Liver (tissue), 3 donors: ENCODE measurements around the gene RAB34.

ENCODE experiments used
- ATF3 ChIP-seq: IDR thresholded peaks from 2 replicates; pipeline ENCODE4 v1.6.1; 2016; ENCODE audit warnings: antibody characterized with exemption
- CTCF ChIP-seq: fragments of 150-350 bp; IDR thresholded peaks from 2 replicates; pipeline ENCODE4 v1.5.1; 2017; ENCODE audit warnings: improper control_type of control experiment, low read depth, low read length; ENCODE audit not compliant: missing input control
- FOXA2 ChIP-seq: IDR thresholded peaks from 2 replicates; pipeline ENCODE4 v1.6.1; 2016; ENCODE audit warnings: antibody characterized with exemption
- GABPA ChIP-seq, 2 donors: IDR thresholded peaks in 1 of 2; conservative IDR thresholded peaks in 1 of 2; 2 replicates each; pipeline ENCODE4 v1.6.1; 2016; ENCODE audit warnings: antibody characterized with exemption in 2 of 2, mild to moderate bottlenecking in 1 of 2, moderate library complexity in 1 of 2
- HNF4G ChIP-seq: IDR thresholded peaks from 2 replicates; pipeline ENCODE4 v1.6.1; 2016; ENCODE audit warnings: antibody characterized with exemption
- JUND ChIP-seq, 2 donors: IDR thresholded peaks; 2 replicates each; pipeline ENCODE4 v1.6.1; 2016; ENCODE audit warnings: antibody characterized with exemption in 2 of 2
- MAX ChIP-seq: IDR thresholded peaks from 2 replicates; pipeline ENCODE4 v1.6.1; 2016; ENCODE audit warnings: antibody characterized with exemption
- RAD21 ChIP-seq, 2 donors: IDR thresholded peaks; 2 replicates each; pipeline ENCODE4 v1.6.1; 2016; ENCODE audit warnings: antibody characterized with exemption in 2 of 2, mild to moderate bottlenecking in 2 of 2
- REST ChIP-seq: IDR thresholded peaks from 2 replicates; pipeline ENCODE4 v1.6.1; 2016; ENCODE audit warnings: antibody characterized with exemption, mild to moderate bottlenecking
- SP1 ChIP-seq: IDR thresholded peaks from 2 replicates; pipeline ENCODE4 v1.6.1; 2018; ENCODE audit warnings: antibody characterized with exemption, mild to moderate bottlenecking
- TAF1 ChIP-seq: conservative IDR thresholded peaks from 2 replicates; pipeline ENCODE4 v1.6.1; 2016; ENCODE audit warnings: antibody characterized with exemption, mild to moderate bottlenecking
- YY1 ChIP-seq: IDR thresholded peaks from 2 replicates; pipeline ENCODE4 v1.6.1; 2016; ENCODE audit warnings: antibody characterized with exemption, mild to moderate bottlenecking
- ZBTB33 ChIP-seq: IDR thresholded peaks from 2 replicates; pipeline ENCODE4 v1.6.1; 2016; ENCODE audit warnings: antibody characterized with exemption
- donor health status: healthy.
- donor health status: healthy.

GRCh38 chr17:28746611-28747050 is 29.0 kb upstream of the RAB34 start:
- no peak for TF ChIP-seq CTCF
- TF ChIP-seq GABPA (IDR thresholded peaks at IDR 0.05 in 1 of 2, conservative IDR thresholded peaks at IDR 0.05 in 1 of 2): no peak
- TF ChIP-seq SP1: no peak
- no peak for TF ChIP-seq JUND (IDR thresholded peaks at IDR 0.05)
- TF ChIP-seq RAD21 (IDR thresholded peaks at IDR 0.05): no peak
- TF ChIP-seq REST: no peak
- no peak for TF ChIP-seq MAX
- TF ChIP-seq HNF4G: no peak
- no peak for TF ChIP-seq ZBTB33
- TF ChIP-seq FOXA2: no peak
- TF ChIP-seq YY1: no peak
- TF ChIP-seq TAF1: no peak
- TF ChIP-seq ATF3: no peak
